ENCODE data around the gene KCNQ1. TPM values are rescaled to one million over a fixed set of nuclear protein-coding genes. Genes with fewer than 3 reads are reported as not detected.

The KCNQ1 gene
- total RNA-seq, 2 experiments from 2014 or later: 4.3 to 9.2 TPM

- H3K4me3 Mint-ChIP-seq: no peak overlapping the region
- no peaks in the 10 kb centered on the region for H3K36me3 Mint-ChIP-seq
- H3K27me3 Mint-ChIP-seq: peaks cover 13% of the 10 kb centered on the region
- no peaks in the 10 kb centered on the region for H3K9me3 Mint-ChIP-seq (ENCODE audit: low read depth)
- no peak overlapping the region for H3K27ac Mint-ChIP-seq
- DNase-seq (peak; percentile 9), ATAC-seq (peak; percentile 16)
- CTCF ChIA-PET: interaction anchor here (1.7 kb wide), 1 partner anchor 114 kb away, joined by 5 read pairs; no protein-coding TSS in a partner anchor
- peaks cover 17% of the 10 kb centered on the region for H3K4me1 Mint-ChIP-seq
Observed at GRCh38 chr11:2774173-2775082, 329.6 kb downstream of the KCNQ1 start.

- Mint-ChIP-seq H3K4me3 (no peak overlapping the region), H3K4me1 (peaks cover 17% of the 10 kb centered on the region), H3K36me3 (no peaks in the 10 kb centered on the region), H3K9me3 (ENCODE audit: low read depth) (no peaks in the 10 kb centered on the region), H3K27ac (no peak overlapping the region), H3K27me3 (peaks cover 13% of the 10 kb centered on the region)
- CTCF ChIA-PET: interaction anchor here (0.9 kb wide), 1 partner anchor 113 kb away, joined by 4 read pairs; no protein-coding TSS in a partner anchor
- peak; percentile 52 for DNase-seq
- ATAC-seq: peak; percentile 16
Observed at GRCh38 chr11:2775083-2775625, 330.3 kb downstream of the KCNQ1 start.

- Mint-ChIP-seq H3K9me3 (ENCODE audit: low read depth) (no peaks in the 10 kb centered on the region), H3K4me3 (no peak overlapping the region), H3K27ac (no peak overlapping the region), H3K4me1 (peaks cover 17% of the 10 kb centered on the region), H3K36me3 (no peaks in the 10 kb centered on the region), H3K27me3 (peaks cover 13% of the 10 kb centered on the region)
- CTCF ChIA-PET: interaction anchor here (0.9 kb wide), 1 partner anchor 112 kb away, joined by 4 read pairs; no protein-coding TSS in a partner anchor
- no peak for ATAC-seq
- peak; percentile 37 for DNase-seq
Observed at GRCh38 chr11:2775626-2776350, 331.0 kb downstream of the KCNQ1 start.

GRCh38 chr11:2776351-2777061, 331.7 kb downstream of the KCNQ1 start:
- peaks cover 11% of the 10 kb centered on the region for H3K27me3 Mint-ChIP-seq
- CTCF ChIA-PET: no interaction called here
- no peaks in the 10 kb centered on the region for H3K9me3 Mint-ChIP-seq (ENCODE audit: low read depth)
- DNase-seq: peak; percentile 38
- peaks cover 17% of the 10 kb centered on the region for H3K4me1 Mint-ChIP-seq
- no peak overlapping the region for H3K27ac Mint-ChIP-seq
- no peaks in the 10 kb centered on the region for H3K36me3 Mint-ChIP-seq
- H3K4me3 Mint-ChIP-seq: no peak overlapping the region
- ATAC-seq: no peak

GRCh38 chr11:2777386-2777785, 332.6 kb downstream of the KCNQ1 start:
- Mint-ChIP-seq H3K4me1 (peaks cover 16% of the 10 kb centered on the region), H3K27me3 (peaks cover 11% of the 10 kb centered on the region), H3K36me3 (no peaks in the 10 kb centered on the region), H3K9me3 (ENCODE audit: low read depth) (no peaks in the 10 kb centered on the region), H3K4me3 (no peak overlapping the region), H3K27ac (no peak overlapping the region)
- DNase-seq (peak; percentile 36), ATAC-seq (no peak)
- CTCF ChIA-PET: interaction anchor here (1.4 kb wide), 1 partner anchor 111 kb away, joined by 3 read pairs; no protein-coding TSS in a partner anchor

- Mint-ChIP-seq H3K4me1 (peaks cover 9% of the 10 kb centered on the region), H3K27me3 (peaks cover 11% of the 10 kb centered on the region), H3K27ac (no peak overlapping the region), H3K9me3 (ENCODE audit: low read depth) (no peaks in the 10 kb centered on the region), H3K36me3 (no peaks in the 10 kb centered on the region), H3K4me3 (no peak overlapping the region)
- CTCF ChIA-PET: interaction anchor here (1.4 kb wide), 1 partner anchor 110 kb away, joined by 3 read pairs; no protein-coding TSS in a partner anchor
- no peak for ATAC-seq
- peak; percentile 33 for DNase-seq
Observed at GRCh38 chr11:2777871-2778629, 333.2 kb downstream of the KCNQ1 start.

- H3K27me3 Mint-ChIP-seq: peaks cover 8% of the 10 kb centered on the region
- no peak overlapping the region for H3K27ac Mint-ChIP-seq
- CTCF ChIA-PET: no interaction called here
- ATAC-seq (no peak), DNase-seq (peak; percentile 35)
- H3K9me3 Mint-ChIP-seq (ENCODE audit: low read depth): no peaks in the 10 kb centered on the region
- H3K36me3 Mint-ChIP-seq: no peaks in the 10 kb centered on the region
- H3K4me3 Mint-ChIP-seq: no peak overlapping the region
- peaks cover 8% of the 10 kb centered on the region for H3K4me1 Mint-ChIP-seq
Observed at GRCh38 chr11:2778630-2779498, 334.1 kb downstream of the KCNQ1 start.

- Mint-ChIP-seq H3K27ac (no peak overlapping the region), H3K4me1 (peaks cover 8% of the 10 kb centered on the region), H3K36me3 (no peaks in the 10 kb centered on the region), H3K4me3 (no peak overlapping the region), H3K9me3 (ENCODE audit: low read depth) (no peaks in the 10 kb centered on the region), H3K27me3 (peaks cover 12% of the 10 kb centered on the region)
- no peak for ATAC-seq
- CTCF ChIA-PET: no interaction called here
- DNase-seq: peak; percentile 12
Observed at GRCh38 chr11:2779499-2779980, 334.7 kb downstream of the KCNQ1 start.

- no peaks in the 10 kb centered on the region for H3K36me3 Mint-ChIP-seq
- no peak for ATAC-seq
- peaks cover 16% of the 10 kb centered on the region for H3K27me3 Mint-ChIP-seq
- peak; percentile 31 for DNase-seq
- no peak overlapping the region for H3K4me3 Mint-ChIP-seq
- no peak overlapping the region for H3K27ac Mint-ChIP-seq
- CTCF ChIA-PET: no interaction called here
- peaks cover 2% of the 10 kb centered on the region for H3K4me1 Mint-ChIP-seq
- H3K9me3 Mint-ChIP-seq (ENCODE audit: low read depth): no peaks in the 10 kb centered on the region
Observed at GRCh38 chr11:2779981-2780849, 335.4 kb downstream of the KCNQ1 start.

GRCh38 chr11:2780850-2781407, 336.1 kb downstream of the KCNQ1 start:
- ATAC-seq (no peak), DNase-seq (peak; percentile 19)
- Mint-ChIP-seq H3K9me3 (ENCODE audit: low read depth) (no peaks in the 10 kb centered on the region), H3K4me3 (no peak overlapping the region), H3K36me3 (no peaks in the 10 kb centered on the region), H3K27ac (no peak overlapping the region), H3K27me3 (peaks cover 20% of the 10 kb centered on the region), H3K4me1 (no peaks in the 10 kb centered on the region)
- CTCF ChIA-PET: no interaction called here
